MM.1S (cell line): ENCODE measurements around the gene CYP4F8.
"Not testable (repeated sequence)": the region's sequence is repeated elsewhere in the genome, so short reads cannot be mapped to it uniquely, and the experiment has no call there.

Experiments used
- DNase-seq: peaks from one replicate; pipeline ENCODE4 v3.0.0-alpha.2; 2015
- H2AFZ ChIP-seq: fragments of 300-600 bp; sonication (generic); 2 replicates; pipeline ENCODE4 v1.6.0; 2016; ENCODE audit warnings: antibody characterized with exemption, low read length
- H3F3A ChIP-seq: fragments of 300-600 bp; sonication (generic); 2 replicates; pipeline ENCODE4 v1.6.1; 2016; ENCODE audit warnings: mild to moderate bottlenecking, antibody characterized with exemption, low read length, moderate library complexity, mixed read lengths; ENCODE audit not compliant: insufficient read depth
- H3K27ac ChIP-seq: fragments of 300-600 bp; sonication (generic); 2 replicates; pipeline ENCODE4 v1.5.1; 2016; ENCODE audit warnings: mild to moderate bottlenecking, low read length
- H3K27me3 ChIP-seq: fragments of 300-600 bp; sonication (generic); replicated peaks from 2 replicates; pipeline ENCODE4 v1.6.0; 2016; ENCODE audit warnings: low read length; ENCODE audit not compliant: insufficient read depth
- H3K36me3 ChIP-seq: fragments of 300-600 bp; sonication (generic); replicated peaks from 2 replicates; pipeline ENCODE4 v1.6.1; 2016; ENCODE audit warnings: mild to moderate bottlenecking, low read length, mixed read lengths; ENCODE audit not compliant: insufficient read depth
- H3K4me1 ChIP-seq: fragments of 300-600 bp; sonication (generic); 2 replicates; pipeline ENCODE4 v1.6.1; 2016; ENCODE audit warnings: low read length, mixed read lengths
- H3K4me2 ChIP-seq: fragments of 300-600 bp; sonication (generic); 2 replicates; pipeline ENCODE4 v1.6.0; 2016; ENCODE audit warnings: low read depth, low read length
- H3K4me3 ChIP-seq: fragments of 300-600 bp; sonication (generic); 2 replicates; pipeline ENCODE4 v1.5.1; 2016; ENCODE audit warnings: low read length, mixed read lengths
- H3K79me2 ChIP-seq: fragments of 300-600 bp; sonication (generic); 2 replicates; pipeline ENCODE4 v1.6.1; 2016; ENCODE audit warnings: mixed run types, low read length, mixed read lengths
- H3K9ac ChIP-seq: fragments of 300-600 bp; sonication (generic); 2 replicates; pipeline ENCODE4 v1.6.1; 2016; ENCODE audit warnings: low read length, mixed read lengths
- H3K9me2 ChIP-seq: fragments of 300-600 bp; sonication (generic); replicated peaks from 2 replicates; pipeline ENCODE4 v1.6.1; 2016; ENCODE audit warnings: mild to moderate bottlenecking, low read length, mixed read lengths; ENCODE audit not compliant: insufficient read depth
- H3K9me3 ChIP-seq: fragments of 300-600 bp; sonication (generic); replicated peaks from 2 replicates; pipeline ENCODE4 v1.6.1; 2016; ENCODE audit warnings: mild to moderate bottlenecking, low read length, mixed read lengths; ENCODE audit not compliant: insufficient read depth
- H4K20me1 ChIP-seq: fragments of 300-600 bp; sonication (generic); 2 replicates; pipeline ENCODE4 v1.6.1; 2016; ENCODE audit warnings: mild to moderate bottlenecking, low read length, moderate library complexity, mixed read lengths; ENCODE audit not compliant: insufficient read depth
- EZH2 ChIP-seq: fragments of 300-600 bp; sonication (generic); optimal IDR thresholded peaks from 2 replicates; pipeline ENCODE3; 2017; ENCODE audit warnings: low read depth, mild to moderate bottlenecking, antibody characterized with exemption, low read length, mixed read lengths
- EZH2phosphoT487 ChIP-seq: fragments of 300-600 bp; sonication (generic); IDR thresholded peaks from 2 replicates; pipeline ENCODE4 v1.6.1; 2018; ENCODE audit warnings: antibody characterized with exemption, low read length
- TF ChIP-seq, protein P1 (sequence below): fragments of 300-600 bp; sonication (generic); IDR thresholded peaks from 2 replicates; pipeline ENCODE4 v1.5.1; 2016; ENCODE audit warnings: antibody characterized with exemption, low read length, mixed read lengths

Gene CYP4F8

DNA sequence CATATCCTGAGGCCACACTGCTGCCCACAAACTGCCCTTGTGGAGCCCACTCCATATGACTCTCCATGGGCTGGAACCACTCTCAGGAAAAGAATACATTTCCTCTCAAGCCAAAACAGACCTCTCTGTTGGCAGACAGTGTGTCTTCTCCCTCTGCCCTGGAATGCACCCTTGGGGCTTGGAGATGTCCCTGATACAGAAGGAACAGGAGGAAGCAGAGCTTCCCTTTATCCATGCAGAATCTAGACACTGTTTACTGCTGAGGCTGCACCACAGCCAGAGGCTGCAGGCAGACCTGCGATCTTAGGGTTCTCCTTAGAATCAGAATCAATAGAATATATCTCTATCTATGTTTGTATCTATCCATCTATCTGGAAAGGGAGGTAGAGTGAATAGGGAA is 26.8 kb upstream of the CYP4F8 start:
- no peaks in the 10 kb centered on the region for H3K79me2 ChIP-seq
- no peak overlapping the region for H3K27ac ChIP-seq
- no peak overlapping the region for H3K4me3 ChIP-seq
- H3K4me1 ChIP-seq = no peaks in the 10 kb centered on the region
- H3K27me3 ChIP-seq = peaks cover 71% of the 10 kb centered on the region
- H3K9ac ChIP-seq = no peak overlapping the region
- H2AFZ ChIP-seq = no peak overlapping the region
- no peaks in the 10 kb centered on the region for H3K9me3 ChIP-seq
- no peaks in the 10 kb centered on the region for H3K9me2 ChIP-seq
- no peaks in the 10 kb centered on the region for H4K20me1 ChIP-seq
- no peak for TF ChIP-seq EZH2phosphoT487
- TF ChIP-seq, protein P1, sequence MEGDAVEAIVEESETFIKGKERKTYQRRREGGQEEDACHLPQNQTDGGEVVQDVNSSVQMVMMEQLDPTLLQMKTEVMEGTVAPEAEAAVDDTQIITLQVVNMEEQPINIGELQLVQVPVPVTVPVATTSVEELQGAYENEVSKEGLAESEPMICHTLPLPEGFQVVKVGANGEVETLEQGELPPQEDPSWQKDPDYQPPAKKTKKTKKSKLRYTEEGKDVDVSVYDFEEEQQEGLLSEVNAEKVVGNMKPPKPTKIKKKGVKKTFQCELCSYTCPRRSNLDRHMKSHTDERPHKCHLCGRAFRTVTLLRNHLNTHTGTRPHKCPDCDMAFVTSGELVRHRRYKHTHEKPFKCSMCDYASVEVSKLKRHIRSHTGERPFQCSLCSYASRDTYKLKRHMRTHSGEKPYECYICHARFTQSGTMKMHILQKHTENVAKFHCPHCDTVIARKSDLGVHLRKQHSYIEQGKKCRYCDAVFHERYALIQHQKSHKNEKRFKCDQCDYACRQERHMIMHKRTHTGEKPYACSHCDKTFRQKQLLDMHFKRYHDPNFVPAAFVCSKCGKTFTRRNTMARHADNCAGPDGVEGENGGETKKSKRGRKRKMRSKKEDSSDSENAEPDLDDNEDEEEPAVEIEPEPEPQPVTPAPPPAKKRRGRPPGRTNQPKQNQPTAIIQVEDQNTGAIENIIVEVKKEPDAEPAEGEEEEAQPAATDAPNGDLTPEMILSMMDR = no peak
- no peak for TF ChIP-seq EZH2
- no peak for DNase-seq
- H3F3A ChIP-seq = no peaks in the 10 kb centered on the region
- no peaks in the 10 kb centered on the region for H3K36me3 ChIP-seq
- H3K4me2 ChIP-seq = no peak overlapping the region

DNA sequence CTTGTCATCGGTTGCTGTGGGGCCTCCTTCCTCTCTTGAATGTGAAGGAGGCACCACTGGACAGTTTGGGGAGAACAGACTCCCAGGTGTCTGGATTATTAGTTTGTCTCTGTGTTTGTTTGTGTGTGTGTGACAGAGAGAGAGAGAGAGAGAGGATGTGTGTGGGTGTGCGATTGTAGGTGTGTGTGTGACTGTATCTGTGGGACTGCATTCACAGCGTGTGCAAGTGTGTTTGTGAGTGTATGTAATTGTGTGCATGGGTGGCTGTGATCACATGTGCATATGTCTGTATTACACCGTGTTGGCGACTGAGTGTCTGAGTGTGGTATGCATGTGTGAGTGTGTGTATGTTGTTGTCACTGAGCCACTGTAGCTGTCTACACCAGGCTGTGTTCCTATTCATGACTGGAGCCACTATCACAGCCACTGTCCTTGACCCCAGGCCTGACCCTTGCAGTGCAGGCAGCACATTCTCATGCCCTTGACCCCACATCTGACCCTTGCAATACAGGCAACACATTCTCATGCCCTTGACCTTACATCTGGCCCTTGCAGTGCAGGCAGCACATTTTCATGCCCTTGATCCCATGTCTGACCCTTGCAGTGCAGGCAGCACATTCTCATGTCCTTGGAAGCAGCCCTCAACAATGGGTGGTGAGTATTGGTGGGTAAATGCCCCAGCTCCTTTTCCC is 25.1 kb upstream of the CYP4F8 start:
- H3F3A ChIP-seq = no peaks in the 10 kb centered on the region
- no peak overlapping the region for H3K27ac ChIP-seq
- DNase-seq = no peak
- H3K79me2 ChIP-seq = no peaks in the 10 kb centered on the region
- no peaks in the 10 kb centered on the region for H3K4me1 ChIP-seq
- peaks cover 63% of the 10 kb centered on the region for H3K27me3 ChIP-seq
- H3K36me3 ChIP-seq = no peaks in the 10 kb centered on the region
- no peaks in the 10 kb centered on the region for H3K9me3 ChIP-seq
- no peak overlapping the region for H3K4me3 ChIP-seq
- H2AFZ ChIP-seq = no peak overlapping the region
- H3K9me2 ChIP-seq = no peaks in the 10 kb centered on the region
- TF ChIP-seq EZH2phosphoT487 (no peak), EZH2 (no peak)
- TF ChIP-seq, protein P1 = no peak
- no peaks in the 10 kb centered on the region for H4K20me1 ChIP-seq
- no peak overlapping the region for H3K9ac ChIP-seq
- H3K4me2 ChIP-seq = no peak overlapping the region

DNA sequence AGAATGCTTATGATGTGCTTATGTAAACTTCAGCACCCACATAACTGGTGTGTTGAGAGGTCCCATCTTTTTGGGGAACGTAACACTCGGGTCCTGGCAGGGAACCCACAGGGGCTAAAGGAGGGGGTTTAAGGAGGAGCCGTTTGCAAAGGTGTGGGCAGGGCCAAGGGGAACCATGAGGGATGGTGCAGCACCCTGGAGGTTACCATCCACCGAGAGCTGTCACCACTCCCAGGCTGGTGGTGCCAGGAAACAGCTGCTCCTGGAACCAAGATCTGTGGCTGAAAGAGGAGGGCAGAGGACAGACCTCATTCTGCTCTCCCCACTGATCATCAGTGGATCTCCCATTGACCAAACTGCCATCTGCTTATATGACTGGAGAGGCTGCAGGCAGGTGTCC is 23.2 kb upstream of the CYP4F8 start:
- Histone ChIP-seq H3K27ac (no peak overlapping the region), H3F3A (no peaks in the 10 kb centered on the region), H3K9me3 (no peaks in the 10 kb centered on the region), H3K4me2 (no peak overlapping the region), H3K9me2 (no peaks in the 10 kb centered on the region), H3K4me1 (no peaks in the 10 kb centered on the region), H3K4me3 (no peak overlapping the region), H4K20me1 (no peaks in the 10 kb centered on the region), H3K9ac (no peak overlapping the region), H3K79me2 (no peaks in the 10 kb centered on the region), H2AFZ (no peak overlapping the region), H3K36me3 (no peaks in the 10 kb centered on the region), H3K27me3 (peaks cover 61% of the 10 kb centered on the region)
- DNase-seq = no peak
- TF ChIP-seq, protein P1 = no peak
- TF ChIP-seq EZH2phosphoT487 = no peak
- TF ChIP-seq EZH2 = no peak

DNA sequence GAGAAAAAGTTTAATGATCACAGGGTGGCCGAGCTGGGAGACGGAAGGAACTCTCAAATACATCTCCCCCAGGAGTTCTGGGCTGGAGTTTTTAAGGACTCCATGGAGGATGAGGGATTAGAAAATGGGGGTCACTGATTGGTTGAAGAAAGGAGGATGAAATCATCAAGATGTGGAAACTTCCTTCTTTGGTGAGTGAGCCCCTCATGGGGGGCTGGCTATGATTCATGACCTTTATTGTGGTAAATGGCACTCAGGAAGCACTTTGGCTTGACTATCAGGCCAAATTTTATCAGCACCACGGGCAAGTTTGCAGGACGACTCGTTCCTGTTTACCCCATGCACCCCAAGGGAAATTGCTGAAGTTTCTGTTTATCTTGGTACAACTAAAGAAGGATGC is 22.5 kb upstream of the CYP4F8 start:
- not testable (repeated sequence) for H2AFZ ChIP-seq, H3K4me3 ChIP-seq, H3K4me1 ChIP-seq, DNase-seq, H3K9me2 ChIP-seq, H3K79me2 ChIP-seq, H3K9ac ChIP-seq, H3K9me3 ChIP-seq, H3K4me2 ChIP-seq, H4K20me1 ChIP-seq, H3F3A ChIP-seq, H3K36me3 ChIP-seq, H3K27ac ChIP-seq
- H3K27me3 ChIP-seq = peaks cover 54% of the 10 kb centered on the region

DNA sequence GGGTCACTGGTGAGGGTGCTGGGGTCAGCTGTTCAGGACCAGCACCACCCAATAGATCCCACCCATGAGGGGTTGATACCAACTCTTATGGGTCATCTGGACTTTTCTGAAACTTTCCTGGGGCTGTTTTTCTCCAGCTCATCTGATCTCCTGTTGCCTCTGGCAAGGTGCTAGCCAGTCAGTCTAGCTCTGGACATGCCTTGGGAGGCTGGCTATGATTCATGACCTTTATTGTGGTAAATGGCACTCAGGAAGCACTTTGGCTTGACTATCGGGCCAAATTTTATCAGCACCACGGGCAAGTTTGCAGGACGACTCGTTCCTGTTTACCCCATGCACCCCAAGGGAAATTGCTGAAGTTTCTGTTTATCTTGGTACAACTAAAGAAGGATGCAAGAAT is 21.3 kb upstream of the CYP4F8 start:
- not testable (repeated sequence) for H3K9me2 ChIP-seq, H3K79me2 ChIP-seq, H3K9me3 ChIP-seq, H3K36me3 ChIP-seq, H3K9ac ChIP-seq, H3K27ac ChIP-seq, H4K20me1 ChIP-seq, H2AFZ ChIP-seq, H3K4me2 ChIP-seq, DNase-seq, H3F3A ChIP-seq, H3K4me1 ChIP-seq, H3K4me3 ChIP-seq
- H3K27me3 ChIP-seq = peaks cover 42% of the 10 kb centered on the region
